A673 (cell line): Measurements from ENCODE around the gene MTNR1A. TPM values are rescaled to one million over a fixed set of nuclear protein-coding genes. Genes with fewer than 3 reads are reported as not detected.

Experiments
- BruUV-seq: library from RNA; stranded (reverse); fragments of 400-500 nt; replicated peaks from 2 replicates; lab custom pipeline; 2021; lab: Mats Ljungman, UMichigan
- CTCF ChIA-PET: fragments of 300-600 bp; sonication (Branson Sonifier 250); formaldehyde crosslinking; loops from one replicate; lab custom pipeline; 2022; ENCODE audit warnings: antibody characterized with exemption; lab: Charles Lee
- POLR2A ChIA-PET: fragments of 300-600 bp; sonication (Branson Sonifier 250); formaldehyde crosslinking; loops from one replicate; lab custom pipeline; 2022; ENCODE audit warnings: antibody characterized with exemption; ENCODE audit not compliant: low non-redundant PET; lab: Charles Lee
- DNase-seq: peaks from one replicate; pipeline ENCODE4 v3.0.0-alpha.2; 2015; ENCODE audit warnings: low spot score
- H3K27ac ChIP-seq: fragments of 200-600 bp; sonication (generic); 2 replicates; pipeline ENCODE4 v1.5.1; 2016; ENCODE audit warnings: mixed run types, low read depth, mild to moderate bottlenecking, mixed read lengths, antibody characterized with exemption, low read length; ENCODE audit not compliant: poor library complexity, severe bottlenecking
- H3K27me3 ChIP-seq: fragments of 200-600 bp; sonication (generic); replicated peaks from 2 replicates; pipeline ENCODE4 v1.6.1; 2017; ENCODE audit warnings: mixed run types, low read depth, mild to moderate bottlenecking, mixed read lengths, antibody characterized with exemption, low read length; ENCODE audit not compliant: insufficient read depth, poor library complexity
- H3K36me3 ChIP-seq: fragments of 200-600 bp; sonication (generic); 2 replicates; pipeline ENCODE4 v1.6.1; 2016; ENCODE audit warnings: mixed run types, mild to moderate bottlenecking, mixed read lengths, antibody characterized with exemption, low read length; ENCODE audit not compliant: insufficient read depth, poor library complexity, severe bottlenecking
- H3K4me1 ChIP-seq: fragments of 200-600 bp; sonication (generic); 2 replicates; pipeline ENCODE4 v1.6.1; 2017; ENCODE audit warnings: mixed run types, mild to moderate bottlenecking, mixed read lengths, antibody characterized with exemption, low read length; ENCODE audit not compliant: insufficient read depth, poor library complexity, severe bottlenecking
- H3K4me3 ChIP-seq: fragments of 200-600 bp; sonication (generic); 2 replicates; pipeline ENCODE4 v1.5.1; 2016; ENCODE audit warnings: low read depth, mixed run types, mild to moderate bottlenecking, mixed read lengths, low read length; ENCODE audit not compliant: poor library complexity, severe bottlenecking
- H3K9me3 ChIP-seq: fragments of 200-600 bp; sonication (generic); 2 replicates; pipeline ENCODE4 v1.6.1; 2016; ENCODE audit warnings: mixed run types, low read depth, mild to moderate bottlenecking, mixed read lengths, antibody characterized with exemption, low read length; ENCODE audit not compliant: poor library complexity, severe bottlenecking
- EZH2 ChIP-seq: fragments of 200-600 bp; sonication (generic); IDR thresholded peaks from 2 replicates; pipeline ENCODE4 v1.6.1; 2017; ENCODE audit warnings: borderline replicate concordance, low read depth, mild to moderate bottlenecking, mixed read lengths, antibody characterized with exemption, low read length; ENCODE audit not compliant: poor library complexity, severe bottlenecking
- intact Hi-C: fragments of 100-400 bp; cut with micrococcal nuclease; formaldehyde crosslinking; loops from one replicate; pipeline ENCODE4 v1.10.0; 2022; ENCODE audit not compliant: unreplicated experiment
- total RNA-seq: library from RNA; stranded (reverse); gene quantifications from 2 replicates; pipeline ENCODE4 v1.2.3, GENCODE V29; 2021
- TF ChIP-seq, protein P1 (sequence below): fragments of 300-800, 200-600 bp; sonication (generic); conservative IDR thresholded peaks from 2 replicates; pipeline ENCODE4 v1.5.1; 2017; ENCODE audit warnings: low read depth, mild to moderate bottlenecking, antibody characterized with exemption, low read length, moderate library complexity, mixed read lengths

Gene MTNR1A
- total RNA-seq, 1 experiment from 2014 or later: 1.2 TPM

DNA sequence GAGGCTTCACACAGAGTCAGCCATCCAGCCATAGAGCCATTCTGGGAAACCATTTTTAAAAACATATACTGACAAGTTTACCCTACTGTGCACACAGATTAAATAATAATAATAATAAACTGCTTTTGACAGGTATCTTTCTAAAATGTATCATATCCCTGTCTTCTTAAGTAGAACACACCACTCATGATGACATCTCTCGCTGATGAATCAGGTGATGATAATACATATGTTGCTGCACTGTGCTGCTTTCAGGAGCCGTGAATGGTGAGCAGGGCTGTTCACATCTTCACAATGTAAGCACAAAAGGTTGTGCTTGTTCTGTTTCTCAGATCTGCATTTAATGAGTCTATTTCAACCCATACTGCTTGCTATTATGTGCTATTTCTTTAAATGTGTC is 3.5 kb downstream of the MTNR1A start:
- no peaks in the 10 kb centered on the region for H3K36me3 ChIP-seq
- no peaks in the 10 kb centered on the region for H3K9me3 ChIP-seq
- H3K27ac ChIP-seq: no peak overlapping the region
- H3K4me3 ChIP-seq: no peak overlapping the region
- ChIA-PET CTCF (no interaction called here), POLR2A (no interaction called here)
- BruUV-seq: no TSS peak
- no peak for DNase-seq
- intact Hi-C loops: loop anchor here (5.0 kb wide), 1 partner anchor 80 kb away; no protein-coding TSS in a partner anchor
- peaks cover 5% of the 10 kb centered on the region for H3K27me3 ChIP-seq
- TF ChIP-seq, protein P1, sequence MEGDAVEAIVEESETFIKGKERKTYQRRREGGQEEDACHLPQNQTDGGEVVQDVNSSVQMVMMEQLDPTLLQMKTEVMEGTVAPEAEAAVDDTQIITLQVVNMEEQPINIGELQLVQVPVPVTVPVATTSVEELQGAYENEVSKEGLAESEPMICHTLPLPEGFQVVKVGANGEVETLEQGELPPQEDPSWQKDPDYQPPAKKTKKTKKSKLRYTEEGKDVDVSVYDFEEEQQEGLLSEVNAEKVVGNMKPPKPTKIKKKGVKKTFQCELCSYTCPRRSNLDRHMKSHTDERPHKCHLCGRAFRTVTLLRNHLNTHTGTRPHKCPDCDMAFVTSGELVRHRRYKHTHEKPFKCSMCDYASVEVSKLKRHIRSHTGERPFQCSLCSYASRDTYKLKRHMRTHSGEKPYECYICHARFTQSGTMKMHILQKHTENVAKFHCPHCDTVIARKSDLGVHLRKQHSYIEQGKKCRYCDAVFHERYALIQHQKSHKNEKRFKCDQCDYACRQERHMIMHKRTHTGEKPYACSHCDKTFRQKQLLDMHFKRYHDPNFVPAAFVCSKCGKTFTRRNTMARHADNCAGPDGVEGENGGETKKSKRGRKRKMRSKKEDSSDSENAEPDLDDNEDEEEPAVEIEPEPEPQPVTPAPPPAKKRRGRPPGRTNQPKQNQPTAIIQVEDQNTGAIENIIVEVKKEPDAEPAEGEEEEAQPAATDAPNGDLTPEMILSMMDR: no peak
- TF ChIP-seq EZH2: no peak
- no peaks in the 10 kb centered on the region for H3K4me1 ChIP-seq

DNA sequence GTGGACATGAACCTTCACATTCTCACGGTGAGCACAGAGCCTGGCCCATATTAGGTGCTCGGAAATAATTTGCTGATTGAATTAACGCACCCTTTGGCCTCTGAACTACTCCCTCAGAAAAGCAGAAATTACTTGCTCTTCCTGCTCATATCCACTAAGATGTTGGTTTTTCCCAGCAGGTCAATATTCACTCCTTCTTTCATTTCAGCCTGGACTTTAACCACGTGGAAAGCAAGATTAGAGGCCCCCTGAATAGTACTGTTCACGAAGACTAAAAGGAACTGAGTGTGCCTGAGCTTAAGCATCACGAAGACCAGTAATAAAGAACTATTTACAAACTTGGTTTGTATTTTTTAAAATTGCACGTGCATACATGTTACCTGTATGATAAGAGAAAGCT is 9.9 kb downstream of the MTNR1A start:
- Histone ChIP-seq H3K9me3 (peaks cover 4% of the 10 kb centered on the region), H3K27ac (no peak overlapping the region), H3K36me3 (no peaks in the 10 kb centered on the region), H3K4me1 (no peaks in the 10 kb centered on the region), H3K4me3 (no peak overlapping the region), H3K27me3 (no peaks in the 10 kb centered on the region)
- ChIA-PET POLR2A (no interaction called here), CTCF (no interaction called here)
- intact Hi-C loops: no loop called here
- no peak for DNase-seq
- TF ChIP-seq, protein P1: no peak
- no peak for TF ChIP-seq EZH2
- no TSS peak for BruUV-seq

DNA sequence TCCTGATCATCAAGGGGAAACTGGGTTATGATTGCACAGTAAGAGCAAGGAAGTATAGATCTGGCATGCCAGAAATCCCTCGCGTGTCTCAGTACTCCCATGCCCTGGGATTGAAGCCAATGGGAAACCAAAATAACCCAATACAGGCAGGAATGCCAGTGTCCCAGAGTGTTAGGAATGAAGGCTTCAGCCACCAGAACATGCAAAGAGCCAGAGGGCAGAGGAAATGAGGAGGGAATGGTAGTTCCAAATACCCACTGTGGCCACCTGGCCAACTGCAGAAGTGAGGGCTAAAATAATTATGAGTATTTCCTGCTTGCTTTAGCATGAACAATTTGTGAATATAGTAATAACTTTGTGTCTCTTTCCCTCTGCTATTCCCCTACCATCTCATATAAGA is 12.2 kb downstream of the MTNR1A start:
- no peaks in the 10 kb centered on the region for H3K36me3 ChIP-seq
- H3K27me3 ChIP-seq: no peaks in the 10 kb centered on the region
- no peak for TF ChIP-seq EZH2
- TF ChIP-seq, protein P1: no peak
- POLR2A ChIA-PET: no interaction called here
- H3K9me3 ChIP-seq: peaks cover 4% of the 10 kb centered on the region
- H3K4me3 ChIP-seq: no peak overlapping the region
- intact Hi-C loops: no loop called here
- no peak for DNase-seq
- no TSS peak for BruUV-seq
- no peak overlapping the region for H3K27ac ChIP-seq
- no peaks in the 10 kb centered on the region for H3K4me1 ChIP-seq
- CTCF ChIA-PET: no interaction called here
